ENCODE measurements around the gene MACF1. TPM values are rescaled to one million over a fixed set of nuclear protein-coding genes. Genes with fewer than 3 reads are reported as not detected.

Gene MACF1
- total and polyA plus RNA-seq, 2 donors (not counting 1 experiment from before 2014, with no cell fraction given): 64.1 to 159 TPM

DNA sequence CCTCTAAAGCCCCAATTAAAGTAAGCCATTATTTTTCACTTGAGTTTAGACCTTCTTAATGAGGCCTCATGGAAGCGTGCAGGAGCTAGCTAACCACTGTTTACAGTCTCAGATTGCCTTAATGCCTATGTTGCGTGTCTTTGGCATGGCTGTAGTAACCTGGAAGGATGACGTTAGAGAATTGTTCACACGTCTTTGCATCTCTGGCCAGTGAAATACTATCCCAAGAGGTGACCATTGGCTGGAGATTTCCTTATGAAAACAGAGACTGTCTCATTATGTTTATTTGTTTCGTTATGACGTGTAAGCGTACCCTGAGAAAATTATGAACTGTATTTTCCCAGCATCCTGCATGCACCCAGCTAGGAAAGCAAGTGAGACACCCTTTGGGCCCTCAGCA is 268.3 kb downstream of the MACF1 start:
- Histone ChIP-seq H3K4me1 (ENCODE audit: control insufficient read depth in 2 of 2, insufficient read depth in 2 of 2, low read length in 2 of 2) (no peaks in the 10 kb centered on the region), H3K4me2 (replicated peaks; ENCODE audit: low read depth, low read length, poor library complexity, severe bottlenecking) (no peak overlapping the region), H3K36me3 (replicated peaks in 1 of 2; ENCODE audit: control extremely low read depth in 1 of 2, control insufficient read depth in 1 of 2, extremely low read depth in 1 of 2, insufficient read depth in 2 of 2, low read length in 1 of 2) (peaks cover 18 to 48% of the 10 kb centered on the region in 2 experiments), H3K9ac (ENCODE audit: low read length) (no peak overlapping the region), H4K20me1 (ENCODE audit: control insufficient read depth, insufficient read depth, low read length, poor library complexity, severe bottlenecking) (no peaks in the 10 kb centered on the region), H3K9me3 (ENCODE audit: control extremely low read depth in 1 of 3, control insufficient read depth in 2 of 3, insufficient read depth in 1 of 3, low read length in 2 of 3) (no peaks in the 10 kb centered on the region), H3K4me3 (ENCODE audit: control extremely low read depth in 1 of 5, extremely low read depth in 1 of 5, insufficient read depth in 1 of 5, low read depth in 2 of 5, low read length in 4 of 5) (no peak overlapping the region), H2AFZ (ENCODE audit: insufficient read depth, low read depth, low read length, poor library complexity, severe bottlenecking) (no peak overlapping the region), H3K27ac (ENCODE audit: low read length in 2 of 2) (no peak overlapping the region), H3K79me2 (ENCODE audit: control insufficient read depth, insufficient read depth, low read length) (no peaks in the 10 kb centered on the region), H3K27me3 (replicated peaks in 1 of 4; ENCODE audit: control extremely low read depth in 1 of 4, control insufficient read depth in 3 of 4, insufficient read depth in 4 of 4, low read length in 3 of 4) (no peaks in the 10 kb centered on the region)
- H3K27ac Mint-ChIP-seq: no peak overlapping the region
- CTCF ChIA-PET: interaction anchor here (1.1 kb wide), 1 partner anchor 68 kb away, joined by 3 read pairs; no protein-coding TSS in a partner anchor
- H3K4me3 Mint-ChIP-seq: no peak overlapping the region
- no peak for TF ChIP-seq EZH2 (IDR thresholded peaks at IDR 0.05; ENCODE audit: borderline replicate concordance, insufficient read depth, low read depth, low read length, poor library complexity, severe bottlenecking)
- TF ChIP-seq, protein P1, sequence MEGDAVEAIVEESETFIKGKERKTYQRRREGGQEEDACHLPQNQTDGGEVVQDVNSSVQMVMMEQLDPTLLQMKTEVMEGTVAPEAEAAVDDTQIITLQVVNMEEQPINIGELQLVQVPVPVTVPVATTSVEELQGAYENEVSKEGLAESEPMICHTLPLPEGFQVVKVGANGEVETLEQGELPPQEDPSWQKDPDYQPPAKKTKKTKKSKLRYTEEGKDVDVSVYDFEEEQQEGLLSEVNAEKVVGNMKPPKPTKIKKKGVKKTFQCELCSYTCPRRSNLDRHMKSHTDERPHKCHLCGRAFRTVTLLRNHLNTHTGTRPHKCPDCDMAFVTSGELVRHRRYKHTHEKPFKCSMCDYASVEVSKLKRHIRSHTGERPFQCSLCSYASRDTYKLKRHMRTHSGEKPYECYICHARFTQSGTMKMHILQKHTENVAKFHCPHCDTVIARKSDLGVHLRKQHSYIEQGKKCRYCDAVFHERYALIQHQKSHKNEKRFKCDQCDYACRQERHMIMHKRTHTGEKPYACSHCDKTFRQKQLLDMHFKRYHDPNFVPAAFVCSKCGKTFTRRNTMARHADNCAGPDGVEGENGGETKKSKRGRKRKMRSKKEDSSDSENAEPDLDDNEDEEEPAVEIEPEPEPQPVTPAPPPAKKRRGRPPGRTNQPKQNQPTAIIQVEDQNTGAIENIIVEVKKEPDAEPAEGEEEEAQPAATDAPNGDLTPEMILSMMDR (IDR thresholded peaks at IDR 0.05): no peak
- ATAC-seq (ENCODE audit: low read depth) (no peak), DNase-seq (no peak)
- no peaks in the 10 kb centered on the region for H3K27me3 Mint-ChIP-seq
- intact Hi-C loops (cut with micrococcal nuclease): loop anchor here (10.0 kb wide), 1 partner anchor 62 kb away; no protein-coding TSS in a partner anchor
- H3K9me3 Mint-ChIP-seq (ENCODE audit: insufficient read depth): no peaks in the 10 kb centered on the region
- no peaks in the 10 kb centered on the region for H3K4me1 Mint-ChIP-seq
- WGBS (ENCODE audit: insufficient coverage): 100% methylated on average over 7 of the region's 7 CpGs
- POLR2A ChIA-PET: no interaction called here

DNA sequence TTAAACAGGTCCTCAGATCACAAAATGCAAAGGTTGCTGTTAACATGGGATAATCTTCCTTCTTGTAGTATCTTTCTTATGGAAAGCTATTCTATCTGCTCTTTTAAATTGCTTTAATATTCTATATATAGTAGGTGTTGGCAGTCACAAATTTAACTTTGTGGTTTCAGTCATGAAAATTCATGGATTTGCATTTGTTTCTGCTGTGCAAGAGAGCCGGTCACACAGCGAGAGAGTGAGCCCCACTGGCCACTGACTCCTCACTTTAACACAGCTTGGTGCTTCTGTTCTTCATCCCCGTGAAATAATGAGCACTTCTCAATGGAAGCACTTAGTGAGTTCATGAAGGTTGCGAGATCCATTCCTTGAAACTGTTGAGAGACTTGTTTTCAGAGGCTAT is 268.8 kb downstream of the MACF1 start:
- Histone ChIP-seq H3K9me3 (ENCODE audit: control extremely low read depth in 1 of 3, control insufficient read depth in 2 of 3, insufficient read depth in 1 of 3, low read length in 2 of 3) (no peaks in the 10 kb centered on the region), H3K4me2 (replicated peaks; ENCODE audit: low read depth, low read length, poor library complexity, severe bottlenecking) (no peak overlapping the region), H3K4me1 (ENCODE audit: control insufficient read depth in 2 of 2, insufficient read depth in 2 of 2, low read length in 2 of 2) (no peaks in the 10 kb centered on the region), H3K9ac (ENCODE audit: low read length) (no peak overlapping the region), H3K4me3 (ENCODE audit: control extremely low read depth in 1 of 5, extremely low read depth in 1 of 5, insufficient read depth in 1 of 5, low read depth in 2 of 5, low read length in 4 of 5) (no peak overlapping the region), H4K20me1 (ENCODE audit: control insufficient read depth, insufficient read depth, low read length, poor library complexity, severe bottlenecking) (no peaks in the 10 kb centered on the region), H3K79me2 (ENCODE audit: control insufficient read depth, insufficient read depth, low read length) (no peaks in the 10 kb centered on the region), H3K27me3 (replicated peaks in 1 of 4; ENCODE audit: control extremely low read depth in 1 of 4, control insufficient read depth in 3 of 4, insufficient read depth in 4 of 4, low read length in 3 of 4) (no peaks in the 10 kb centered on the region), H3K27ac (ENCODE audit: low read length in 2 of 2) (no peak overlapping the region), H3K36me3 (replicated peaks in 1 of 2; ENCODE audit: control extremely low read depth in 1 of 2, control insufficient read depth in 1 of 2, extremely low read depth in 1 of 2, insufficient read depth in 2 of 2, low read length in 1 of 2) (peaks cover 18 to 45% of the 10 kb centered on the region in 2 experiments), H2AFZ (ENCODE audit: insufficient read depth, low read depth, low read length, poor library complexity, severe bottlenecking) (no peak overlapping the region)
- DNase-seq (no peak), ATAC-seq (ENCODE audit: low read depth) (no peak)
- Mint-ChIP-seq H3K27ac (no peak overlapping the region), H3K27me3 (no peaks in the 10 kb centered on the region), H3K9me3 (ENCODE audit: insufficient read depth) (no peaks in the 10 kb centered on the region), H3K4me1 (no peaks in the 10 kb centered on the region), H3K4me3 (no peak overlapping the region)
- TF ChIP-seq, protein P1 (IDR thresholded peaks at IDR 0.05): no peak
- no peak for TF ChIP-seq EZH2 (IDR thresholded peaks at IDR 0.05; ENCODE audit: borderline replicate concordance, insufficient read depth, low read depth, low read length, poor library complexity, severe bottlenecking)
- intact Hi-C loops (cut with micrococcal nuclease): loop anchor here (10.0 kb wide), 1 partner anchor 61 kb away; no protein-coding TSS in a partner anchor
- POLR2A ChIA-PET: no interaction called here
- CTCF ChIA-PET: no interaction called here
- WGBS (ENCODE audit: insufficient coverage): 100% methylated on average over 1 of the region's 4 CpGs
